Adrenal gland (tissue), 5 donors: ENCODE data around the gene ABCA13.

ENCODE experiments used
- CTCF ChIP-seq, 6 experiments: fragments of 450-650 bp in 4 of 6; fragments of 200-600 bp in 2 of 6; sonication (generic) in 1 of 6; IDR thresholded peaks; 1 replicate in 5 of 6; 2 replicates in 1 of 6; pipeline versions ENCODE4 v1.5.1 to v1.8.0; 2016 to 2021; ENCODE audit warnings: antibody characterized with exemption in 6 of 6, mild to moderate bottlenecking in 2 of 6, moderate library complexity in 1 of 6
- POLR2A ChIP-seq, 2 donors: fragments of 450-650 bp; IDR thresholded peaks; one replicate each; pipeline ENCODE4 v1.6.1; 2017; ENCODE audit warnings: antibody characterized with exemption in 2 of 2, mild to moderate bottlenecking in 2 of 2, moderate library complexity in 1 of 2
- donor health status: DM: no; HTN: no; CAD: no.

GRCh38 chr7:48289656-48290055, 118.4 kb downstream of the ABCA13 start:
- no peak for TF ChIP-seq CTCF (IDR thresholded peaks at IDR 0.05)
- TF ChIP-seq POLR2A (IDR thresholded peaks at IDR 0.05), result no peak
